Heart left ventricle (tissue), 13 donors: Measurements from ENCODE around the gene TPRG1L.

Experiments used
- POLR2A ChIP-seq, 2 donors: fragments of 450-650 bp; IDR thresholded peaks; one replicate each; pipeline ENCODE4 v1.6.1; 2017; ENCODE audit warnings: antibody characterized with exemption in 2 of 2, mild to moderate bottlenecking in 2 of 2, moderate library complexity in 2 of 2
- TF ChIP-seq, protein P1 (sequence below), 12 donors: fragments of 200-600 bp; sonication (generic) in 4 of 12; IDR thresholded peaks; one replicate each; pipeline versions ENCODE4 v1.5.0 to v1.8.0; 2018 to 2022; ENCODE audit warnings: antibody characterized with exemption in 12 of 12, mild to moderate bottlenecking in 5 of 12
- donor health status: ischemic (EF 13 %, LVEDD 7.1; RV severe dilation, severe dysfunction).
- donor health status: DM: no; HTN: yes; CAD: no.
- donor health status: DM: no; HTN: no; CAD: no.
- donor health status: ischemic (EF 25% LVEDD 6.9; RV normal size, moderate dysfunction).
- donor health status: ischemic (EF 25% LVEDD 5.7; RV mildly dilated, moderate dysfunction).
- donor health status: ischemic (EF 35%, LVEDD 5.7; RV mildly dilated, moderate dysfunction).
- donor health status: nonischemic (EF 11% LVEDD 7.7; RV severe dilation, severe dysfunction).
- donor health status: DM: yes; HTN: yes; CAD: no.
- donor health status: PGD.
- donor health status: ischemic (EF 29% LVEDD 5.4; RV normal size, mild dysfunction).
- donor health status: nonischemic (EF 23%, LVEDD 6.1; RV moderate dilation, normal function).

DNA sequence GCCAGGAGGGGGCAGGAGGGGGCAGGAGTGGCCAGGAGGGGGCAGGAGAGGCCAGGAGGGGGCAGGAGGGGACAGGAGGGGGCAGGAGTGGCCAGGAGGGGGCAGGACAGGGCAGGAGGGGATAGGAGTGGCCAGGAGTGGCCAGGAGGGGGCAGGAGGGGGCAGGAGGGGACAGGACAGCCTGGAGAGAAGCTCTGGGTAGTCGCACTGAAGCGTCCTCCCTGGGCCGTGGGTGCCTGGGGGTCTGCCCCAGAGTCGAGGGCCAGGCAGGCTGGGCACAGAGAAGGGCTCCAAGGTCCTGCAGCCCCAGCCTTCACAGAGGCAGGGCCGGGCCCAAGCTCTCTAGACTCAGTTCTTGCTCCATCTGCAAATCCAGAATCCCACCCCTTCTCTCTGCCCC is 36.4 kb upstream of the TPRG1L start:
- TF ChIP-seq, protein P1, sequence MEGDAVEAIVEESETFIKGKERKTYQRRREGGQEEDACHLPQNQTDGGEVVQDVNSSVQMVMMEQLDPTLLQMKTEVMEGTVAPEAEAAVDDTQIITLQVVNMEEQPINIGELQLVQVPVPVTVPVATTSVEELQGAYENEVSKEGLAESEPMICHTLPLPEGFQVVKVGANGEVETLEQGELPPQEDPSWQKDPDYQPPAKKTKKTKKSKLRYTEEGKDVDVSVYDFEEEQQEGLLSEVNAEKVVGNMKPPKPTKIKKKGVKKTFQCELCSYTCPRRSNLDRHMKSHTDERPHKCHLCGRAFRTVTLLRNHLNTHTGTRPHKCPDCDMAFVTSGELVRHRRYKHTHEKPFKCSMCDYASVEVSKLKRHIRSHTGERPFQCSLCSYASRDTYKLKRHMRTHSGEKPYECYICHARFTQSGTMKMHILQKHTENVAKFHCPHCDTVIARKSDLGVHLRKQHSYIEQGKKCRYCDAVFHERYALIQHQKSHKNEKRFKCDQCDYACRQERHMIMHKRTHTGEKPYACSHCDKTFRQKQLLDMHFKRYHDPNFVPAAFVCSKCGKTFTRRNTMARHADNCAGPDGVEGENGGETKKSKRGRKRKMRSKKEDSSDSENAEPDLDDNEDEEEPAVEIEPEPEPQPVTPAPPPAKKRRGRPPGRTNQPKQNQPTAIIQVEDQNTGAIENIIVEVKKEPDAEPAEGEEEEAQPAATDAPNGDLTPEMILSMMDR (IDR thresholded peaks at IDR 0.05), result no peak
- TF ChIP-seq POLR2A (IDR thresholded peaks at IDR 0.05), result no peak
